Type B pancreatic cell (in vitro differentiated cells): ENCODE results near the gene FAM110C. TPM values are rescaled to one million over a fixed set of nuclear protein-coding genes. Genes with fewer than 3 reads are reported as not detected.

Source experiments
- DNase-seq: peaks from one replicate; pipeline ENCODE4 v3.0.0; 2021; ENCODE audit warnings: mixed read lengths; ENCODE audit not compliant: unreplicated experiment; ENCODE audit errors: extremely low spot score
- H3K27ac Mint-ChIP-seq: 2 replicates; pipeline ENCODE4 v1.8.0; 2021; ENCODE audit warnings: mild to moderate bottlenecking, mixed read lengths
- H3K27me3 Mint-ChIP-seq: 2 replicates; pipeline ENCODE4 v1.8.0; 2021; ENCODE audit warnings: mixed read lengths
- H3K36me3 Mint-ChIP-seq: 2 replicates; pipeline ENCODE4 v1.8.0; 2021; ENCODE audit warnings: mixed read lengths
- H3K4me1 Mint-ChIP-seq: one replicate; pipeline ENCODE4 v1.8.0; 2021; ENCODE audit warnings: mixed read lengths; ENCODE audit not compliant: unreplicated experiment
- H3K4me3 Mint-ChIP-seq: 2 replicates; pipeline ENCODE4 v1.8.0; 2021; ENCODE audit warnings: mild to moderate bottlenecking, mixed read lengths
- H3K9me3 Mint-ChIP-seq: 2 replicates; pipeline ENCODE4 v1.8.0; 2021; ENCODE audit warnings: mixed read lengths
- total RNA-seq: library from RNA; stranded (reverse); gene quantifications from 2 replicates; pipeline ENCODE4 v1.2.1, GENCODE V29; 2021; ENCODE audit warnings: low replicate concordance
- TF ChIP-seq, protein P1 (sequence below): fragments of 200-600 bp; sonication (generic); conservative IDR thresholded peaks from 2 replicates; pipeline ENCODE4 v1.5.0; 2021; ENCODE audit warnings: antibody characterized with exemption, mild to moderate bottlenecking

FAM110C gene
- total RNA-seq, 1 donor from 2014 or later: 2.3 TPM

DNA sequence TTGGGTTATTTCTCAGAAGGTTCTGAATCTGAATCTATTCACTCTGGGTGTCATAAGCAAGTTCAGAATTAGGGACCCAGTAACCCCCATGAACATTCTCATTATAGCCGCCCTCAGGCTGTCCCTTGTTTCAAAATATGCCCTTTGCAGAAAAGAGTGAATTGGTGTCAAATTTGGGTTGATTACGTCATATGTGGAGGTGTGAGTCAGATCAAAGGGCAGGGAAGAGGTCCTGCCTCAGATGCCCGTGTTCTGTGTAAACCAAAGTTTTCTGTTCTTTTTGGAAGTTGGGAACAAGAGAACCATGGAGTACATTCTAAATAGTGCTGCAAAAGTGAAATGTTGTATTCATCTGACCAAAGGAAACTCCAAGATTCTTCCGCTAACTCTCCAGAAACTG, 5.8 kb downstream of the FAM110C start:
- peaks cover 44% of the 10 kb centered on the region for H3K27me3 Mint-ChIP-seq
- H3K27ac Mint-ChIP-seq: no peak overlapping the region
- H3K9me3 Mint-ChIP-seq: no peaks in the 10 kb centered on the region
- no peak for DNase-seq
- TF ChIP-seq, protein P1, sequence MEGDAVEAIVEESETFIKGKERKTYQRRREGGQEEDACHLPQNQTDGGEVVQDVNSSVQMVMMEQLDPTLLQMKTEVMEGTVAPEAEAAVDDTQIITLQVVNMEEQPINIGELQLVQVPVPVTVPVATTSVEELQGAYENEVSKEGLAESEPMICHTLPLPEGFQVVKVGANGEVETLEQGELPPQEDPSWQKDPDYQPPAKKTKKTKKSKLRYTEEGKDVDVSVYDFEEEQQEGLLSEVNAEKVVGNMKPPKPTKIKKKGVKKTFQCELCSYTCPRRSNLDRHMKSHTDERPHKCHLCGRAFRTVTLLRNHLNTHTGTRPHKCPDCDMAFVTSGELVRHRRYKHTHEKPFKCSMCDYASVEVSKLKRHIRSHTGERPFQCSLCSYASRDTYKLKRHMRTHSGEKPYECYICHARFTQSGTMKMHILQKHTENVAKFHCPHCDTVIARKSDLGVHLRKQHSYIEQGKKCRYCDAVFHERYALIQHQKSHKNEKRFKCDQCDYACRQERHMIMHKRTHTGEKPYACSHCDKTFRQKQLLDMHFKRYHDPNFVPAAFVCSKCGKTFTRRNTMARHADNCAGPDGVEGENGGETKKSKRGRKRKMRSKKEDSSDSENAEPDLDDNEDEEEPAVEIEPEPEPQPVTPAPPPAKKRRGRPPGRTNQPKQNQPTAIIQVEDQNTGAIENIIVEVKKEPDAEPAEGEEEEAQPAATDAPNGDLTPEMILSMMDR: no peak
- no peaks in the 10 kb centered on the region for H3K4me1 Mint-ChIP-seq
- H3K4me3 Mint-ChIP-seq: no peak overlapping the region
- no peaks in the 10 kb centered on the region for H3K36me3 Mint-ChIP-seq

DNA sequence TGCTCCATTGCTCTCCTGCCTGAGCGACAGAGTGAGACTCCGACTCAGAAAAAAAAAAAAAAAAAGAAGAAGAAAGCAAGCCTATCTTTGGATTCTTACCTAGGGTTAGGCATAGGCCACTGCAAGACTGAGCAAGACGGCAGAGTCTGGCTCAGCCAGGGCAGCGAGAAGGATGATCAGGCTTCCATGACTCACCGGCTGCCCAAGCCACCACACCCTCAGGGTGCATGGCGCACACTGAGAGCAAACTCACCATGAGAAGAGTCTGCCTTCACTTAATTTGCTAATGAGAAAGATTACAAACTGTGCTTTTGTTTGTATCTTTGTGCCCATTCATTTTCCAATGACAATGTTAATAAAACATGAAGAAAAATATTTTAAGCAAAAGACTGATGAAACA, 8.2 kb downstream of the FAM110C start:
- no peaks in the 10 kb centered on the region for H3K4me1 Mint-ChIP-seq
- peaks cover 21% of the 10 kb centered on the region for H3K27me3 Mint-ChIP-seq
- TF ChIP-seq, protein P1: no peak
- H3K27ac Mint-ChIP-seq: no peak overlapping the region
- no peaks in the 10 kb centered on the region for H3K9me3 Mint-ChIP-seq
- no peaks in the 10 kb centered on the region for H3K36me3 Mint-ChIP-seq
- DNase-seq: no peak
- H3K4me3 Mint-ChIP-seq: no peak overlapping the region

DNA sequence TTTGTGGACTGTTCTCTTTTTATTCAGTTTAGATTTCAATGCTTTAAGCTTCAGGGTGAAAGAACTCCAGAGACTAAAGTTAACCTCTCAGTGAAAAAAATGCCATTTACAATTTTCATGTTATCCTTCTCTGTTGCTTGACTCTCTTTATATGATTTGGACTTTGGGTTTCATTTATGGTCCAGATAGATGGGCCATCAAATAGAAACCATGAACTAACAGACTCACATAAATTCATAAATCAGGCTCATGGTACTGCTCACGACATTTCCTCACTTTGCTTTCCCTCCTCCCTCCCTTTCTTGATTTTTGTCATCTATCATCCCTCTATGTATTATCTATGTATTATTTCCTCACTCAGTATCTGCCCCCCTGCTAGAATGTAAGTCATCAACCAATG, 10.0 kb downstream of the FAM110C start:
- Mint-ChIP-seq H3K36me3 (no peaks in the 10 kb centered on the region), H3K9me3 (no peaks in the 10 kb centered on the region), H3K27ac (peak overlapping the region; percentile 63), H3K27me3 (peaks cover 12% of the 10 kb centered on the region), H3K4me3 (no peak overlapping the region), H3K4me1 (no peaks in the 10 kb centered on the region)
- no peak for DNase-seq
- TF ChIP-seq, protein P1: no peak

DNA sequence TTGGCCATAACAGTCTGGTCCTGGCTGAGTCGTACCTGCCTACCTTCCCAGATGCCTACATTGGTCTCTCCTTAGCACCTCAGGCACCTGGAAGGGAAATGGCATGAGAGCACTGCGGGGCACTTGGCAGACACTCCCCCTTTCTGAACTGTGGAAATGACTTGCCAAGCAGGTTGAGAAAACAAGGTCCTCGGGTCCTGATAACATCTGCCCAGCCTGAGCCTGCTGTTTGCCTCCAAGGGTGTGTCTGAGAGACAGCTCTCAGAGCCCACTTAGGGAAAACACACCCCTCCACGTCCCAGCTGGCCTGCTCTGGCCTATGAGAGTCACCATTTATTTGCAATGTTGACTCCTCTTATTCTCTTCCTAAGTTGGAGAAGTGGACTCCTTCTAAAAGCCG, 10.5 kb downstream of the FAM110C start:
- Mint-ChIP-seq H3K9me3 (no peaks in the 10 kb centered on the region), H3K4me1 (no peaks in the 10 kb centered on the region), H3K4me3 (no peak overlapping the region), H3K36me3 (no peaks in the 10 kb centered on the region), H3K27me3 (peaks cover 12% of the 10 kb centered on the region), H3K27ac (peak overlapping the region; percentile 63)
- DNase-seq: no peak
- TF ChIP-seq, protein P1: no peak

DNA sequence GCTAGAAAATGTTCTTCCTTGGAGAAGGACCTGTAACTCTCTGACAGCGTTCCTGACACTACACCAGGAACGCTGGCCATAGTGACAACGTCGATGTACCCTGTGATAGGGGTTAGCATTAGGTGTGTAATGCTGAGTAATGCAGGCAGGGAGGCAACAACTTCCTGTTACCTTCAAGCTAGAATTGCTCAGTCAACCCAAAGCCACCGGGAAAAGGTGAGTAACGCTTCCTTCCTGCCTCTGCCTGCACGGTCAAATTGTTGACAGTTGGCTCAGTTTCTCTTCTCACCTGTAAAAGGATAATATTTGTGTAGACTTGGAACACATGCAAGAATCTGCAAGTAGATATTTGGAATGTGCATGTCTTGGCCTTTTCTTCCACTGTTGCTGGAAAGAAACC, 12.7 kb downstream of the FAM110C start:
- Mint-ChIP-seq H3K4me1 (no peaks in the 10 kb centered on the region), H3K36me3 (no peaks in the 10 kb centered on the region), H3K9me3 (no peaks in the 10 kb centered on the region), H3K27ac (no peak overlapping the region), H3K27me3 (no peaks in the 10 kb centered on the region), H3K4me3 (no peak overlapping the region)
- no peak for DNase-seq
- TF ChIP-seq, protein P1: no peak

DNA sequence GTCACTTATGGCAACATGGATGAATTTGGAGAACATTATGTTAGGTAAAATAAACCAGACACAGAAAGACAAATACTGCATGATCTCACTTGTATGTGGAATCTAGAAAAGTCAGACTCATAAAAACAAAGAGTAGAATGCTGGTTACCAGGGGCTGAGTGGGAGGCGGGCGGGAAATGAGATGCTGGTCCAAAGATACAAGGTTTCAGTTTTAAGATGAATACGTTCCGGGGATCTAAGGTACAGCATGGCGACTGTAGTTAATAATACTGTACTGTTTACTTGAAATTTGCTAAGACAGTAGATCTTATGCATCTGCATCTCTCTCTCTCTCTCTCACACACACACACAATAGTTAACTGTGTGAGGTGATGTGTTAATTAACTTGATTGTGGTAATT, 14.2 kb downstream of the FAM110C start:
- H3K27ac Mint-ChIP-seq: no peak overlapping the region
- no peak for DNase-seq
- TF ChIP-seq, protein P1: no peak
- H3K27me3 Mint-ChIP-seq: peaks cover 3% of the 10 kb centered on the region
- H3K4me1 Mint-ChIP-seq: no peaks in the 10 kb centered on the region
- H3K36me3 Mint-ChIP-seq: no peaks in the 10 kb centered on the region
- H3K9me3 Mint-ChIP-seq: no peaks in the 10 kb centered on the region
- H3K4me3 Mint-ChIP-seq: no peak overlapping the region
